PC-9 (cell line): Measurements from ENCODE around the gene TAS2R40. TPM values are rescaled to one million over a fixed set of nuclear protein-coding genes. Genes with fewer than 3 reads are reported as not detected.

Source experiments
- BruUV-seq: library from RNA; stranded (reverse); fragments of 400-500 nt; replicated peaks from 2 replicates; lab custom pipeline; 2021; lab: Mats Ljungman, UMichigan
- CTCF ChIA-PET: fragments of 300-600 bp; sonication (Branson Sonifier 250); formaldehyde crosslinking; loops from one replicate; lab custom pipeline; 2022; ENCODE audit warnings: antibody characterized with exemption; lab: Charles Lee
- POLR2A ChIA-PET: fragments of 300-600 bp; sonication (Branson Sonifier 250); formaldehyde crosslinking; loops from one replicate; lab custom pipeline; 2022; ENCODE audit warnings: antibody characterized with exemption; ENCODE audit not compliant: unreplicated experiment; lab: Charles Lee
- DNase-seq, 2 experiments: peaks; one replicate each; pipeline versions ENCODE4 v3.0.0 to v3.0.0-alpha.2; 2015 to 2022; ENCODE audit warnings: mixed read lengths in 1 of 2
- H2AFZ ChIP-seq: fragments of 200-600 bp; sonication (generic); 2 replicates; pipeline ENCODE4 v1.8.1; 2017; ENCODE audit warnings: antibody characterized with exemption
- H3F3A ChIP-seq: fragments of 200-600 bp; sonication (generic); 2 replicates; pipeline ENCODE4 v1.8.1; 2017; ENCODE audit warnings: antibody characterized with exemption, mild to moderate bottlenecking, low read depth; ENCODE audit not compliant: insufficient read depth
- H3K27ac ChIP-seq: fragments of 200-600 bp; sonication (generic); 2 replicates; pipeline ENCODE4 v1.6.1; 2016; ENCODE audit warnings: mixed run types
- H3K27me3 ChIP-seq: fragments of 200-600 bp; sonication (generic); 2 replicates; pipeline ENCODE4 v1.6.1; 2016; ENCODE audit warnings: low read depth, mixed run types; ENCODE audit not compliant: insufficient read depth
- H3K36me3 ChIP-seq: fragments of 200-600 bp; sonication (generic); 2 replicates; pipeline ENCODE4 v1.6.1; 2016; ENCODE audit warnings: low read depth, mixed run types
- H3K4me1 ChIP-seq: fragments of 200-600 bp; sonication (generic); replicated peaks from 2 replicates; pipeline ENCODE4 v1.6.1; 2016; ENCODE audit warnings: mixed run types; ENCODE audit not compliant: insufficient read depth
- H3K4me2 ChIP-seq: fragments of 200-600 bp; sonication (generic); 2 replicates; pipeline ENCODE4 v1.6.1; 2017; ENCODE audit warnings: mixed run types
- H3K4me3 ChIP-seq: fragments of 200-600 bp; sonication (generic); 2 replicates; pipeline ENCODE4 v1.6.1; 2016; ENCODE audit warnings: mixed run types
- H3K79me2 ChIP-seq: fragments of 200-600 bp; sonication (generic); 2 replicates; pipeline ENCODE4 v1.6.1; 2017; ENCODE audit warnings: low read depth, mixed run types
- H3K9me2 ChIP-seq: fragments of 200-600 bp; sonication (generic); 2 replicates; pipeline ENCODE4 v1.8.1; 2017; ENCODE audit warnings: mild to moderate bottlenecking; ENCODE audit not compliant: insufficient read depth
- H3K9me3 ChIP-seq: fragments of 200-600 bp; sonication (generic); 2 replicates; pipeline ENCODE4 v1.8.1; 2016; ENCODE audit warnings: low read depth; ENCODE audit not compliant: insufficient read depth
- H4K20me1 ChIP-seq: fragments of 200-600 bp; sonication (generic); 2 replicates; pipeline ENCODE4 v1.8.1; 2017; ENCODE audit not compliant: insufficient read depth
- CTCF ChIP-seq: fragments of 200-600 bp; sonication (generic); conservative IDR thresholded peaks from 2 replicates; pipeline ENCODE4 v1.6.1; 2017; ENCODE audit warnings: mixed run types, antibody characterized with exemption, mild to moderate bottlenecking, moderate library complexity
- EZH2 ChIP-seq: fragments of 200-600 bp; sonication (generic); IDR thresholded peaks from 2 replicates; pipeline ENCODE4 v1.8.0; 2017; ENCODE audit warnings: antibody characterized with exemption, low read depth
- intact Hi-C: fragments of 100-400 bp; cut with micrococcal nuclease; formaldehyde crosslinking; loops from one replicate; pipeline ENCODE4 v1.10.0; 2022; ENCODE audit not compliant: unreplicated experiment
- total RNA-seq: library from RNA; stranded (reverse); gene quantifications from 2 replicates; pipeline ENCODE4 v1.2.3, GENCODE V29; 2021

Gene TAS2R40
- total RNA-seq, 1 experiment from 2014 or later: not detected

- Histone ChIP-seq H3K79me2 (peaks cover 9% of the 10 kb centered on the region), H3K4me1 (peaks cover 40% of the 10 kb centered on the region), H3K9me2 (no peaks in the 10 kb centered on the region), H3K27me3 (no peaks in the 10 kb centered on the region), H3K4me2 (peak overlapping the region; percentile 59; the same call in 1 of the 2 replicates), H3K36me3 (no peaks in the 10 kb centered on the region), H3K4me3 (no peak overlapping the region), H3F3A (peaks cover 25% of the 10 kb centered on the region), H4K20me1 (no peaks in the 10 kb centered on the region), H3K9me3 (no peaks in the 10 kb centered on the region), H2AFZ (peak overlapping the region; percentile 32; the same call in 1 of the 2 replicates), H3K27ac (peak overlapping the region; percentile 77)
- TF ChIP-seq EZH2: no peak
- TF ChIP-seq CTCF: no peak
- intact Hi-C loops: loop anchor here (1.0 kb wide), 1 partner anchor 10 kb away; no protein-coding TSS in a partner anchor
- no TSS peak for BruUV-seq
- ChIA-PET POLR2A (interaction anchor here (0.6 to 0.7 kb wide), 3 partner anchors 11 to 27 kb away, joined by 4 to 5 read pairs (median 4); no protein-coding TSS in a partner anchor), CTCF (no interaction called here)
- DNase-seq: no peak
These were observed 37.0 kb downstream of the TAS2R40 start for GRCh38 chr7:143258831-143259230.

GRCh38 chr7:143259765-143260164 is 37.9 kb downstream of the TAS2R40 start:
- ChIA-PET CTCF (interaction anchor here (0.6 kb wide), 1 partner anchor 17 kb away, joined by 3 read pairs; no protein-coding TSS in a partner anchor), POLR2A (no interaction called here)
- DNase-seq: peak; percentile 36 to 86
- peak overlapping the region; percentile 77 for H3K27ac ChIP-seq
- no peaks in the 10 kb centered on the region for H3K27me3 ChIP-seq
- H3K9me2 ChIP-seq: no peaks in the 10 kb centered on the region
- no peaks in the 10 kb centered on the region for H4K20me1 ChIP-seq
- H3K4me1 ChIP-seq: peaks cover 49% of the 10 kb centered on the region
- no TSS peak for BruUV-seq
- no peaks in the 10 kb centered on the region for H3K36me3 ChIP-seq
- H3K4me2 ChIP-seq: peak overlapping the region; percentile 59
- TF ChIP-seq CTCF: no peak
- no peak for TF ChIP-seq EZH2
- no peak overlapping the region for H2AFZ ChIP-seq
- H3K9me3 ChIP-seq: no peaks in the 10 kb centered on the region
- H3K79me2 ChIP-seq: peaks cover 18% of the 10 kb centered on the region
- peaks cover 25% of the 10 kb centered on the region for H3F3A ChIP-seq
- H3K4me3 ChIP-seq: no peak overlapping the region
- intact Hi-C loops: loop anchor here (1.0 kb wide), 1 partner anchor 10 kb away; no protein-coding TSS in a partner anchor

GRCh38 chr7:143261901-143262300 is 40.1 kb downstream of the TAS2R40 start:
- Histone ChIP-seq H4K20me1 (no peaks in the 10 kb centered on the region), H3K79me2 (peaks cover 34% of the 10 kb centered on the region), H3K4me1 (peaks cover 58% of the 10 kb centered on the region), H3K9me3 (no peaks in the 10 kb centered on the region), H3K9me2 (no peaks in the 10 kb centered on the region), H3K36me3 (peaks cover 15% of the 10 kb centered on the region), H3K4me2 (no peak overlapping the region), H3K27me3 (no peaks in the 10 kb centered on the region), H3F3A (peaks cover 33% of the 10 kb centered on the region), H2AFZ (no peak overlapping the region), H3K4me3 (no peak overlapping the region), H3K27ac (no peak overlapping the region)
- BruUV-seq: no TSS peak
- no peak for TF ChIP-seq EZH2
- intact Hi-C loops: no loop called here
- ChIA-PET CTCF (no interaction called here), POLR2A (no interaction called here)
- DNase-seq: no peak
